GM12878 (cell line): ENCODE data around the gene KANSL2. TPM values are rescaled to one million over a fixed set of nuclear protein-coding genes. Genes with fewer than 3 reads are reported as not detected.

Experiments
- ATAC-seq: fragments of 200-7000 bp; cut with Tn5 transposase; 3 replicates; pipeline ENCODE4 v1.9.1; 2020; ENCODE audit warnings: mild to moderate bottlenecking, moderate library complexity
- BruUV-seq: library from RNA; stranded (reverse); fragments of 400-500 nt; replicated peaks from 2 replicates; lab custom pipeline; 2021; lab: Mats Ljungman, UMichigan
- CTCF ChIA-PET: fragments of 300-600 bp; sonication (Branson Sonifier 250); formaldehyde crosslinking; extraction: SDS; loops from one replicate; lab custom pipeline; 2021; ENCODE audit warnings: inconsistent platforms; lab: Yijun Ruan, JAX
- POLR2A ChIA-PET: fragments of 350-600 bp; formaldehyde crosslinking; extraction: SDS; loops from one replicate; lab custom pipeline; 2021; ENCODE audit warnings: inconsistent platforms; lab: Charles Lee
- RAD21 ChIA-PET: fragments of 300-600 bp; sonication (Branson Sonifier 250); formaldehyde crosslinking; loops from one replicate; lab custom pipeline; 2023; ENCODE audit warnings: antibody characterized with exemption; ENCODE audit not compliant: unreplicated experiment; lab: Charles Lee
- SMC1A ChIA-PET: fragments of 300-600 bp; sonication (Branson Sonifier 250); formaldehyde crosslinking; loops from one replicate; lab custom pipeline; 2023; ENCODE audit not compliant: unreplicated experiment, uncharacterized antibody; lab: Charles Lee
- DNase-seq: peaks from one replicate; pipeline ENCODE4 v3.0.0-alpha.2; 2011; ENCODE audit warnings: low read depth, low spot score
- FAIRE-seq: peaks from 3 replicates; lab custom pipeline; 2011; peaks lifted over from hg19 to GRCh38; lab: Jason Lieb, UNC
- H2AFZ ChIP-seq: 2 replicates; pipeline ENCODE4 v1.6.0; 2011; ENCODE audit warnings: low read depth, low read length, control low read depth; ENCODE audit not compliant: control insufficient read depth
- H3K27ac ChIP-seq: 2 replicates; pipeline ENCODE4 v1.5.1; 2011; ENCODE audit warnings: control low read depth; ENCODE audit not compliant: control insufficient read depth, insufficient read depth
- H3K27me3 ChIP-seq, 2 experiments: replicated peaks in 1 of 2; 2 replicates each; pipeline versions ENCODE4 v1.6.0 to v1.6.1; 2011; ENCODE audit warnings: low read length in 1 of 2; ENCODE audit not compliant: control insufficient read depth in 2 of 2, insufficient read depth in 2 of 2
- H3K36me3 ChIP-seq, 2 experiments: 2 replicates each; pipeline ENCODE4 v1.5.1; 2011; ENCODE audit warnings: low read length in 1 of 2; ENCODE audit not compliant: control insufficient read depth in 2 of 2, insufficient read depth in 2 of 2
- H3K4me1 ChIP-seq: 2 replicates; pipeline ENCODE4 v1.6.1; 2011; ENCODE audit warnings: mild to moderate bottlenecking, low read length, moderate library complexity, mixed read lengths; ENCODE audit not compliant: control insufficient read depth, insufficient read depth
- H3K4me2 ChIP-seq: 2 replicates; pipeline ENCODE4 v1.6.0; 2011; ENCODE audit warnings: control low read depth; ENCODE audit not compliant: control insufficient read depth, insufficient read depth
- H3K4me3 ChIP-seq: fragments of 200-600 bp; sonication (generic); 2 replicates; pipeline ENCODE4 v1.5.1; 2016
- H3K79me2 ChIP-seq: 2 replicates; pipeline ENCODE4 v1.6.0; 2011; ENCODE audit warnings: low read length; ENCODE audit not compliant: control insufficient read depth, insufficient read depth
- H3K9ac ChIP-seq: 2 replicates; pipeline ENCODE4 v1.8.0; 2011; ENCODE audit warnings: low read length, control low read depth, mixed read lengths; ENCODE audit not compliant: control insufficient read depth, insufficient read depth
- H3K9me3 ChIP-seq: replicated peaks from 3 replicates; pipeline ENCODE4 v1.5.1; 2011; ENCODE audit warnings: mild to moderate bottlenecking, low read length; ENCODE audit not compliant: control insufficient read depth, insufficient read depth
- H4K20me1 ChIP-seq: 2 replicates; pipeline ENCODE4 v1.6.0; 2011; ENCODE audit not compliant: control insufficient read depth, insufficient read depth
- BCL11A ChIP-seq: IDR thresholded peaks from 2 replicates; pipeline ENCODE4 v1.6.1; 2011; ENCODE audit warnings: low read depth, low read length
- CBX3 ChIP-seq: fragments of 200-600 bp; sonication (generic); IDR thresholded peaks from 2 replicates; pipeline ENCODE4 v1.6.1; 2016; ENCODE audit warnings: low read depth, borderline replicate concordance
- CREB1 ChIP-seq: IDR thresholded peaks from 2 replicates; pipeline ENCODE4 v1.6.1; 2012; ENCODE audit warnings: low read depth, mild to moderate bottlenecking, inconsistent platforms
- E4F1 ChIP-seq: fragments of 450-650 bp; IDR thresholded peaks from 2 replicates; pipeline ENCODE4 v1.6.1; 2018; ENCODE audit warnings: borderline replicate concordance, mild to moderate bottlenecking; ENCODE audit not compliant: partially characterized antibody
- ELK1 ChIP-seq: IDR thresholded peaks from 2 replicates; pipeline ENCODE4 v1.6.1; 2012; ENCODE audit warnings: low read depth, low read length, improper control_type of control experiment
- HDAC2 ChIP-seq: fragments of 200-600 bp; sonication (generic); IDR thresholded peaks from 2 replicates; pipeline ENCODE4 v1.6.1; 2017
- IRF4 ChIP-seq: IDR thresholded peaks from 2 replicates; pipeline ENCODE4 v1.6.1; 2011; ENCODE audit warnings: low read depth, low read length
- PAX5 ChIP-seq: IDR thresholded peaks from 2 replicates; pipeline ENCODE4 v1.6.1; 2011; ENCODE audit warnings: low read depth, low read length, borderline replicate concordance
- POU2F2 ChIP-seq: IDR thresholded peaks from 3 replicates; pipeline ENCODE4 v1.6.1; 2011; ENCODE audit warnings: low read depth, mild to moderate bottlenecking, low read length, borderline replicate concordance
- ZBED1 ChIP-seq: IDR thresholded peaks from 2 replicates; pipeline ENCODE4 v1.6.1; 2016; ENCODE audit warnings: borderline replicate concordance
- ZBTB33 ChIP-seq: fragments of 450-650 bp; IDR thresholded peaks from 2 replicates; pipeline ENCODE4 v1.6.1; 2017; ENCODE audit warnings: mild to moderate bottlenecking
- ZNF274 ChIP-seq: IDR thresholded peaks from one replicate; pipeline ENCODE4 v1.8.0; 2011; ENCODE audit not compliant: insufficient read length, insufficient read depth
- WGBS: methylation state at CpG from one replicate; pipeline ENCODE4 v1.1.6; 2016; ENCODE audit warnings: low lambda C conversion rate; ENCODE audit not compliant: insufficient replicate concordance, insufficient coverage; ENCODE audit errors: missing lambda C conversion rate; 5-methylcytosine and 5-hydroxymethylcytosine counted together
- in situ Hi-C: fragments of 300-500 bp; cut with MboI; formaldehyde crosslinking; loops from 9 replicates; pipeline ENCODE4 v1.14.3; 2018; ENCODE audit warnings: mixed read lengths
- intact Hi-C: fragments of 100-400 bp; cut with micrococcal nuclease; formaldehyde crosslinking; loops from one replicate; pipeline ENCODE4 v1.14.2; 2022; ENCODE audit not compliant: unreplicated experiment
- polyA plus RNA-seq, 11 experiments: library from polyadenylated mRNA; depleted of rRNA in 4 of 11; unstranded in 6 of 11; stranded (reverse) in 5 of 11; fragments of >200 nt; fragmentation: Nextera tagmentation in 4 of 11; fragmentation: Illumina TruSeq in 1 of 11; extraction: Ambion mirVana in 4 of 11; extraction: Trizol in 1 of 11; gene quantifications; 1 replicate in 1 of 11; 2 replicates in 10 of 11; pipeline versions ENCODE4 v1.2.1 to v1.2.3, GENCODE V29; 2011 to 2016; ENCODE audit warnings: inconsistent platforms in 2 of 11, missing spikeins in 2 of 11, low read depth in 1 of 11
- total RNA-seq, 4 experiments: library from RNA; depleted of rRNA in 3 of 4; stranded (reverse); fragments of >200 nt in 3 of 4; fragmentation: Illumina TruSeq in 1 of 4; extraction: Trizol in 1 of 4; gene quantifications; 2 replicates each; pipeline versions ENCODE4 v1.2.1 to v1.2.3, GENCODE V29; 2013 to 2021
- TF ChIP-seq, protein P1 (sequence below): IDR thresholded peaks from 2 replicates; pipeline ENCODE4 v1.6.1; 2012; ENCODE audit warnings: mild to moderate bottlenecking, low read depth, low read length
- TF ChIP-seq, protein P2 (sequence below): IDR thresholded peaks from 2 replicates; pipeline ENCODE4 v1.6.1; 2012; ENCODE audit warnings: low read length, inconsistent platforms

The KANSL2 gene
- total and polyA plus RNA-seq, 10 of the 15 experiments (the other 5 are each of a cell fraction or from before 2014, with no cell fraction given) = 28.1 to 54.8 (median 40.9) TPM

DNA sequence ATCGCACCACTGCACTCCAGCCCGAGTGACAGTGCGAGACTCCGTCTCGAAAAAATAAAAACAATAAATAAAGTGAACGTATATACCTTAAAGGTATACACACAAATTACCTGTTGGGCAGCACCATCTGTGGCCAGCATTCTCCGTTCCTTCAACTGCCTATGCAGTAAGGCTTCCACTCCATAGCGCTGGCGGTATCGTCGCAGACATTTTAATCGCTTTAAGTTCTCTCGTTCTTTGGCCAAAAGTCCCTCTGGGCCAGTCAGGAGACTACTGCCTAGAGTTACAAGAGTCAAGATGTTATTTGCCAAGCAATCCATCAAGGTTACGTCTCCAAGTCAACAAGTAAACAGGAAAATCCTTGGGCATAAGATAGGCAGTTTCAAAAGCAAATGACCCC is 13.0 kb downstream of the KANSL2 start:
- no peak overlapping the region for H3K4me3 ChIP-seq
- 96% methylated on average over 14 of the region's 14 CpGs for WGBS
- in situ Hi-C loops = no loop called here
- H3K4me1 ChIP-seq = no peaks in the 10 kb centered on the region
- H3K27ac ChIP-seq = no peak overlapping the region
- BruUV-seq = no TSS peak
- DNase-seq (no peak), ATAC-seq (no peak)
- H3K9me3 ChIP-seq = no peaks in the 10 kb centered on the region
- H2AFZ ChIP-seq = no peak overlapping the region
- RAD21 ChIA-PET = no interaction called here
- no peaks in the 10 kb centered on the region for H4K20me1 ChIP-seq
- peaks cover 2% of the 10 kb centered on the region; the same call in 1 of the 2 replicates for H3K79me2 ChIP-seq
- intact Hi-C loops = no loop called here
- no peak overlapping the region for H3K4me2 ChIP-seq
- no peak overlapping the region for H3K9ac ChIP-seq
- H3K36me3 ChIP-seq = peaks cover 10 to 33% of the 10 kb centered on the region in 2 experiments
- H3K27me3 ChIP-seq = no peaks in the 10 kb centered on the region
- POLR2A ChIA-PET = no interaction called here
- SMC1A ChIA-PET = interaction anchor here (0.6 kb wide), 1 partner anchor 229 kb away, joined by 3 read pairs; no protein-coding TSS in a partner anchor
- TF ChIP-seq ZBED1 (no peak), BCL11A (no peak), ELK1 (no peak), IRF4 (no peak), CREB1 (no peak), CBX3 (no peak), ZBTB33 (no peak), POU2F2 (no peak), ZNF274 (no peak), PAX5 (no peak), E4F1 (no peak), HDAC2 (no peak)
- TF ChIP-seq, protein P1, sequence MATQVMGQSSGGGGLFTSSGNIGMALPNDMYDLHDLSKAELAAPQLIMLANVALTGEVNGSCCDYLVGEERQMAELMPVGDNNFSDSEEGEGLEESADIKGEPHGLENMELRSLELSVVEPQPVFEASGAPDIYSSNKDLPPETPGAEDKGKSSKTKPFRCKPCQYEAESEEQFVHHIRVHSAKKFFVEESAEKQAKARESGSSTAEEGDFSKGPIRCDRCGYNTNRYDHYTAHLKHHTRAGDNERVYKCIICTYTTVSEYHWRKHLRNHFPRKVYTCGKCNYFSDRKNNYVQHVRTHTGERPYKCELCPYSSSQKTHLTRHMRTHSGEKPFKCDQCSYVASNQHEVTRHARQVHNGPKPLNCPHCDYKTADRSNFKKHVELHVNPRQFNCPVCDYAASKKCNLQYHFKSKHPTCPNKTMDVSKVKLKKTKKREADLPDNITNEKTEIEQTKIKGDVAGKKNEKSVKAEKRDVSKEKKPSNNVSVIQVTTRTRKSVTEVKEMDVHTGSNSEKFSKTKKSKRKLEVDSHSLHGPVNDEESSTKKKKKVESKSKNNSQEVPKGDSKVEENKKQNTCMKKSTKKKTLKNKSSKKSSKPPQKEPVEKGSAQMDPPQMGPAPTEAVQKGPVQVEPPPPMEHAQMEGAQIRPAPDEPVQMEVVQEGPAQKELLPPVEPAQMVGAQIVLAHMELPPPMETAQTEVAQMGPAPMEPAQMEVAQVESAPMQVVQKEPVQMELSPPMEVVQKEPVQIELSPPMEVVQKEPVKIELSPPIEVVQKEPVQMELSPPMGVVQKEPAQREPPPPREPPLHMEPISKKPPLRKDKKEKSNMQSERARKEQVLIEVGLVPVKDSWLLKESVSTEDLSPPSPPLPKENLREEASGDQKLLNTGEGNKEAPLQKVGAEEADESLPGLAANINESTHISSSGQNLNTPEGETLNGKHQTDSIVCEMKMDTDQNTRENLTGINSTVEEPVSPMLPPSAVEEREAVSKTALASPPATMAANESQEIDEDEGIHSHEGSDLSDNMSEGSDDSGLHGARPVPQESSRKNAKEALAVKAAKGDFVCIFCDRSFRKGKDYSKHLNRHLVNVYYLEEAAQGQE = no peak
- TF ChIP-seq, protein P2, sequence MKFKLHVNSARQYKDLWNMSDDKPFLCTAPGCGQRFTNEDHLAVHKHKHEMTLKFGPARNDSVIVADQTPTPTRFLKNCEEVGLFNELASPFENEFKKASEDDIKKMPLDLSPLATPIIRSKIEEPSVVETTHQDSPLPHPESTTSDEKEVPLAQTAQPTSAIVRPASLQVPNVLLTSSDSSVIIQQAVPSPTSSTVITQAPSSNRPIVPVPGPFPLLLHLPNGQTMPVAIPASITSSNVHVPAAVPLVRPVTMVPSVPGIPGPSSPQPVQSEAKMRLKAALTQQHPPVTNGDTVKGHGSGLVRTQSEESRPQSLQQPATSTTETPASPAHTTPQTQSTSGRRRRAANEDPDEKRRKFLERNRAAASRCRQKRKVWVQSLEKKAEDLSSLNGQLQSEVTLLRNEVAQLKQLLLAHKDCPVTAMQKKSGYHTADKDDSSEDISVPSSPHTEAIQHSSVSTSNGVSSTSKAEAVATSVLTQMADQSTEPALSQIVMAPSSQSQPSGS = no peak
- TF ChIP-seq, all 136 proteins: peak for 0
- no peak for FAIRE-seq
- CTCF ChIA-PET = interaction anchor here (0.7 kb wide), 1 partner anchor 40 kb away, joined by 4 read pairs; no protein-coding TSS in a partner anchor
